ENCODE measurements around the gene GRIN3B.
"Not testable (repeated sequence)": the region's sequence is repeated elsewhere in the genome, so short reads cannot be mapped to it uniquely, and the experiment has no call there.

GRIN3B gene

GRCh38 chr19:1025080-1025479 lies 24.9 kb downstream of the GRIN3B start:
- not testable (repeated sequence) for DNase-seq

- peak in 1 of 2 donors; percentile 56 for DNase-seq
Measured at GRCh38 chr19:1025960-1026782, 26.0 kb downstream of the GRIN3B start, which contains the start of gene CNN2. Gene CNN2 (plus strand): TSS chr19:1026608. CDS start chr19:1026662, 54 bp downstream.

- no peak for DNase-seq
Measured at GRCh38 chr19:1026783-1027649, 26.8 kb downstream of the GRIN3B start.

- no peak for DNase-seq
Measured at GRCh38 chr19:1027650-1028061, 27.4 kb downstream of the GRIN3B start.

- DNase-seq, result peak in 1 of 2 donors; percentile 14
Measured at GRCh38 chr19:1028062-1028926, 28.1 kb downstream of the GRIN3B start.

- no peak for DNase-seq
Measured at GRCh38 chr19:1032264-1032867, 32.1 kb downstream of the GRIN3B start.

- no peak for DNase-seq
Measured at GRCh38 chr19:1035998-1036621, 35.9 kb downstream of the GRIN3B start.

- DNase-seq, result no peak
Measured at GRCh38 chr19:1037621-1038064, 37.4 kb downstream of the GRIN3B start.

- no peak for DNase-seq
Measured at GRCh38 chr19:1038978-1039645, 38.9 kb downstream of the GRIN3B start.

- peak; percentile 89 to 94 for DNase-seq
Measured at GRCh38 chr19:1039646-1040475, 39.6 kb downstream of the GRIN3B start, which contains the start of gene ABCA7. Gene ABCA7 (plus strand): TSS chr19:1040107. CDS start chr19:1041362, 1,255 bp downstream.

- DNase-seq, result peak; percentile 43 to 57
Measured at GRCh38 chr19:1040476-1041271, 40.5 kb downstream of the GRIN3B start.

- no peak for DNase-seq
Measured at GRCh38 chr19:1041272-1041834, 41.1 kb downstream of the GRIN3B start.

GRCh38 chr19:1041835-1042685 lies 41.8 kb downstream of the GRIN3B start:
- no peak for DNase-seq

- DNase-seq, result no peak
Measured at GRCh38 chr19:1042689-1043511, 42.7 kb downstream of the GRIN3B start.

- DNase-seq, result no peak
Measured at GRCh38 chr19:1045247-1045603, 45.0 kb downstream of the GRIN3B start.

- no peak for DNase-seq
Measured at GRCh38 chr19:1046117-1046626, 46.0 kb downstream of the GRIN3B start.

All from bone marrow (tissue), 2 donors.